Kidney (tissue), 14 donors: ENCODE data around the gene CLEC2L. TPM values are rescaled to one million over a fixed set of nuclear protein-coding genes. Genes with fewer than 3 reads are reported as not detected.

Experiments
- DNase-seq, 5 donors: peaks; one replicate each; pipeline ENCODE4 v3.0.0-alpha.2; 2013 to 2020
- FAIRE-seq: peaks from 2 replicates; lab custom pipeline; 2012; peaks lifted over from hg19 to GRCh38; lab: Jason Lieb, UNC
- H3K27ac ChIP-seq, 2 donors: one replicate each; pipeline ENCODE4 v1.7.0; 2013; ENCODE audit warnings: low read depth in 2 of 2, low read length in 2 of 2, inconsistent platforms in 1 of 2
- H3K27me3 ChIP-seq: one replicate; pipeline ENCODE4 v1.7.1; 2013; ENCODE audit warnings: low read length, inconsistent platforms; ENCODE audit not compliant: control insufficient read depth, insufficient read depth
- H3K36me3 ChIP-seq, 3 donors: one replicate each; pipeline versions ENCODE4 v1.7.0 to v1.7.1; 2013; ENCODE audit warnings: low read length in 3 of 3, control low read depth in 1 of 3, inconsistent platforms in 1 of 3; ENCODE audit not compliant: insufficient read depth in 3 of 3, control insufficient read depth in 2 of 3
- H3K4me1 ChIP-seq, 3 donors: one replicate each; pipeline versions ENCODE4 v1.7.0 to v1.7.1; 2013; ENCODE audit warnings: low read length in 3 of 3, inconsistent platforms in 1 of 3, low read depth in 1 of 3; ENCODE audit not compliant: control insufficient read depth in 2 of 3, insufficient read depth in 2 of 3
- H3K4me3 ChIP-seq, 3 donors: one replicate each; pipeline versions ENCODE4 v1.7.0 to v1.8.1; 2013; ENCODE audit warnings: low read length in 3 of 3, control low read depth in 1 of 3, inconsistent platforms in 1 of 3
- H3K9ac ChIP-seq, 3 donors: one replicate each; pipeline versions ENCODE4 v1.7.0 to v1.7.1; 2013; ENCODE audit warnings: low read length in 3 of 3, control low read depth in 1 of 3, inconsistent platforms in 1 of 3
- H3K9me3 ChIP-seq, 3 donors: one replicate each; pipeline versions ENCODE4 v1.7.0 to v1.7.1; 2013; ENCODE audit warnings: low read length in 3 of 3, control low read depth in 1 of 3, inconsistent platforms in 1 of 3; ENCODE audit not compliant: control insufficient read depth in 2 of 3, insufficient read depth in 1 of 3
- CTCF ChIP-seq: IDR thresholded peaks from 3 replicates; pipeline ENCODE4 v1.5.1; 2012; ENCODE audit warnings: mild to moderate bottlenecking, moderate library complexity, borderline replicate concordance; ENCODE audit not compliant: insufficient read depth; ENCODE audit errors: extremely low read depth
- intact Hi-C: fragments of 100-400 bp; cut with DNase I; formaldehyde crosslinking; loops from one replicate; pipeline ENCODE4 v1.11.1; 2022
- polyA plus RNA-seq: library from polyadenylated mRNA; stranded (reverse); fragments of 350-450 nt; fragmentation: Illumina TruSeq; extraction: RNeasy Lipid Tissue Mini Kit (QIAGEN cat#74804); gene quantifications from one replicate; pipeline ENCODE4 v1.2.3, GENCODE V29; 2014; ENCODE audit warnings: low read depth, low replicate concordance; ENCODE audit not compliant: insufficient read depth
- total RNA-seq: library from RNA; stranded (reverse); fragmentation: NEBNext Ultra II Directional; extraction: Animal tissue kit (Norgen Biotek cat#: 25700); gene quantifications from one replicate; pipeline ENCODE4 v1.2.1, GENCODE V29; 2021
- donor health status: control.
- donor health status: control.
- donor health status: control.
- donor health status: control.
- donor health status: control.
- donor health status: DM: yes; HTN: yes; CAD: no.
- donor health status: Normal renal cell carcinoma (clear cell type).

The CLEC2L gene
- total and polyA plus RNA-seq, 2 donors from 2014 or later, result not detected

GRCh38 chr7:139568813-139569490 lies 45.5 kb downstream of the CLEC2L start:
- FAIRE-seq (no peak), DNase-seq (no peak)
- H3K4me3 ChIP-seq, result no peak overlapping the region
- H3K27ac ChIP-seq, result no peak overlapping the region
- no peak overlapping the region for H3K9ac ChIP-seq
- TF ChIP-seq CTCF, result no peak
- H3K9me3 ChIP-seq, result no peaks in the 10 kb centered on the region
- H3K36me3 ChIP-seq, result peaks cover 0 to 3% (median 2%) of the 10 kb centered on the region in 3 donors
- H3K4me1 ChIP-seq, result no peaks in the 10 kb centered on the region
- no peaks in the 10 kb centered on the region for H3K27me3 ChIP-seq
- intact Hi-C loops, result no loop called here

DNA sequence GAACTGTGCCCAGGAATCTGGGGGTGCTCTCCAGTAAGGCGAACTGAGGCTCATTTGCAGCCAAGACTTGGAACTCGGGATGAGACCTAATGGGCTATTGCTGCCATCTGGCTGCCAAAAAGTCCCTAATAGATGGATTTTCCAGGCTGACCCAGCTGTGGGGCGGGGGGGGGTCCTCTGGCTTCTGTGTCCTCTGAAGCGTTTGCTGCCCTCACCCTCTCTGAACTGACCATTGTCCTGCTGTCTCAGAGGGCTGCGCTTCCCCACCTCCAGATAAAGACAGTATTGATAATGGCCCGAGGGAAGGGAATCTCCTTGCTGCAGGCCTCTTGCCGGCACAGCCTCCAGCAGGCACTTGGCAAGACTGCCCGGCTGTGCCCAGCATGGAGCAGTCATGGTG lies 46.6 kb downstream of the CLEC2L start:
- Histone ChIP-seq H3K4me1 (no peaks in the 10 kb centered on the region), H3K36me3 (peaks cover 0 to 12% (median 5%) of the 10 kb centered on the region in 3 donors), H3K9me3 (no peaks in the 10 kb centered on the region), H3K27me3 (no peaks in the 10 kb centered on the region), H3K9ac (no peak overlapping the region), H3K27ac (no peak overlapping the region), H3K4me3 (no peak overlapping the region)
- FAIRE-seq (no peak), DNase-seq (peak in 1 of 5 donors; percentile 11)
- no peak for TF ChIP-seq CTCF
- intact Hi-C loops, result no loop called here

DNA sequence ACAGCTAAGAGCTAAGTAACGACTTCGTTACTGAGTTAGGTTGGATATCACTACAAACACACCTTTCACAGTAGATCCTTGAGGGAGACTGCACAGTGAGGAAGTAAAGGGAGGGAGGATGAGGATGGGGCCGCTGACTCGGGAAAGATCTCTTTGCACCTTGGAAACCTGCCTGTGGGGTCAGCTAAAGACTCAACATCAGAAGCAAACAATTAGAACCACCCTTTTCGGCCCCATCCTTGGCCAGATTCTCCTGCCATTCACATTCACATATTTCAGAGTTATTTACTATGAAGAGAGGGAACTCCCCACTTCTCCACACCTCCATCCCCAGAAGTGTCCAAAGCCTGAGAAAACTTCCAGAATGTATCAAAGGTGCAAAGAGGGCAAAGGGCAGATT lies 47.1 kb downstream of the CLEC2L start:
- Histone ChIP-seq H3K4me3 (no peak overlapping the region), H3K36me3 (peaks cover 0 to 17% (median 9%) of the 10 kb centered on the region in 3 donors), H3K27ac (no peak overlapping the region), H3K4me1 (no peaks in the 10 kb centered on the region), H3K9me3 (no peaks in the 10 kb centered on the region), H3K9ac (no peak overlapping the region), H3K27me3 (no peaks in the 10 kb centered on the region)
- DNase-seq (no peak), FAIRE-seq (no peak)
- TF ChIP-seq CTCF, result no peak
- intact Hi-C loops, result no loop called here
